Esophagus squamous epithelium (tissue), 5 donors: ENCODE results near the gene FHAD1. TPM values are rescaled to one million over a fixed set of nuclear protein-coding genes. Genes with fewer than 3 reads are reported as not detected.
"Not testable (repeated sequence)": the region's sequence is repeated elsewhere in the genome, so short reads cannot be mapped to it uniquely, and the experiment has no call there.

Source experiments
- DNase-seq: peaks from one replicate; lab custom pipeline; 2025; lab: John Stamatoyannopoulos, UW
- H3K27ac ChIP-seq, 4 donors: fragments of 200-600 bp; sonication (generic); one replicate each; pipeline ENCODE4 v1.5.1; 2016 to 2019; ENCODE audit warnings: mild to moderate bottlenecking in 1 of 4
- H3K27me3 ChIP-seq, 4 donors: fragments of 200-600 bp; sonication (generic); 1 replicate in 3 of 4; 2 replicates in 1 of 4; pipeline versions ENCODE4 v1.5.1 to v1.6.0; 2017 to 2021; ENCODE audit warnings: antibody characterized with exemption in 1 of 4
- H3K36me3 ChIP-seq, 3 donors: fragments of 200-600 bp; sonication (generic); one replicate each; pipeline ENCODE4 v1.5.1; 2016 to 2019
- H3K4me1 ChIP-seq, 3 donors: fragments of 200-600 bp; sonication (generic); one replicate each; pipeline ENCODE4 v1.5.1; 2017 to 2019
- H3K4me3 ChIP-seq, 4 donors: fragments of 200-600 bp; sonication (generic); 1 replicate in 3 of 4; 2 replicates in 1 of 4; pipeline ENCODE4 v1.5.1; 2016 to 2019; ENCODE audit warnings: mild to moderate bottlenecking in 2 of 4, moderate library complexity in 1 of 4
- H3K9me3 ChIP-seq, 3 donors: fragments of 200-600 bp; sonication (generic); one replicate each; pipeline ENCODE4 v1.5.1; 2016 to 2019
- CTCF ChIP-seq, 6 experiments: fragments of 450-650 bp in 4 of 6; fragments of 200-600 bp in 2 of 6; sonication (generic) in 2 of 6; IDR thresholded peaks; one replicate each; pipeline ENCODE4 v1.5.1; 2016 to 2019; ENCODE audit warnings: antibody characterized with exemption in 6 of 6, mild to moderate bottlenecking in 4 of 6, moderate library complexity in 4 of 6
- POLR2A ChIP-seq, 4 donors: fragments of 450-650 bp; IDR thresholded peaks; one replicate each; pipeline ENCODE4 v1.6.1; 2017; ENCODE audit warnings: antibody characterized with exemption in 4 of 4, mild to moderate bottlenecking in 4 of 4, moderate library complexity in 3 of 4
- WGBS, 2 donors: methylation state at CpG; one replicate each; pipeline ENCODE4 v1.1.5; 2018; 5-methylcytosine and 5-hydroxymethylcytosine counted together
- intact Hi-C: fragments of 100-400 bp; cut with DNase I; formaldehyde crosslinking; loops from one replicate; pipeline ENCODE4 v1.15.0; 2022
- total RNA-seq, 4 donors: library from RNA; depleted of rRNA; stranded (reverse); fragments of >200 nt; gene quantifications; one replicate each; pipeline ENCODE4 v1.1.0, GENCODE V29; 2016
- donor health status: DM: yes; HTN: yes; CAD: no.

Gene FHAD1
- total RNA-seq, 4 donors from 2014 or later = 0.57 TPM; not detected in 3

- no peak for DNase-seq
- TF ChIP-seq CTCF (IDR thresholded peaks at IDR 0.05) (peak in 2 of 6 experiments; percentile 7 to 20), POLR2A (IDR thresholded peaks at IDR 0.05) (no peak)
- intact Hi-C loops = no loop called here
- Histone ChIP-seq H3K36me3 (no peaks in the 10 kb centered on the region), H3K27ac (no peak overlapping the region), H3K27me3 (no peaks in the 10 kb centered on the region), H3K4me1 (peaks cover 12 to 23% (median 13%) of the 10 kb centered on the region in 3 donors), H3K4me3 (no peak overlapping the region), H3K9me3 (no peaks in the 10 kb centered on the region)
- 74 to 76% methylated on average over 10 of the region's 10 CpGs for WGBS, 2 donors
Measured at GRCh38 chr1:15288173-15288926, 41.3 kb downstream of the FHAD1 start.

- Histone ChIP-seq H3K36me3 (no peaks in the 10 kb centered on the region), H3K9me3 (no peaks in the 10 kb centered on the region), H3K27ac (no peak overlapping the region), H3K4me3 (no peak overlapping the region), H3K27me3 (no peaks in the 10 kb centered on the region), H3K4me1 (peaks cover 5 to 14% (median 7%) of the 10 kb centered on the region in 3 donors)
- WGBS, 2 donors = 50 to 80% methylated on average over 2 to 5 of the region's 14 CpGs
- intact Hi-C loops = no loop called here
- no peak for DNase-seq
- TF ChIP-seq POLR2A (IDR thresholded peaks at IDR 0.05) (no peak), CTCF (IDR thresholded peaks at IDR 0.05) (no peak)
Measured at GRCh38 chr1:15289251-15289651, 42.2 kb downstream of the FHAD1 start.

- Histone ChIP-seq H3K9me3 (no peaks in the 10 kb centered on the region), H3K36me3 (no peaks in the 10 kb centered on the region), H3K27me3 (no peaks in the 10 kb centered on the region), H3K4me1 (peaks cover 1 to 3% (median 2%) of the 10 kb centered on the region in 3 donors), H3K4me3 (no peak overlapping the region), H3K27ac (no peak overlapping the region)
- DNase-seq = no peak
- intact Hi-C loops = no loop called here
- TF ChIP-seq POLR2A (IDR thresholded peaks at IDR 0.05) (no peak), CTCF (IDR thresholded peaks at IDR 0.05) (no peak)
- WGBS, 2 donors = 66 to 73% methylated on average over 9 of the region's 9 CpGs
Measured at GRCh38 chr1:15290382-15290781, 43.4 kb downstream of the FHAD1 start.

GRCh38 chr1:15295696-15296095, 48.7 kb downstream of the FHAD1 start:
- Histone ChIP-seq H3K4me1 (peaks cover 0 to 16% (median 7%) of the 10 kb centered on the region in 3 donors), H3K9me3 (no peaks in the 10 kb centered on the region), H3K4me3 (no peak overlapping the region), H3K27me3 (no peaks in the 10 kb centered on the region), H3K27ac (peak overlapping the region in 2 of 4 donors; percentile 16 to 25), H3K36me3 (no peaks in the 10 kb centered on the region)
- DNase-seq = no peak
- TF ChIP-seq CTCF (IDR thresholded peaks at IDR 0.05) (no peak), POLR2A (IDR thresholded peaks at IDR 0.05) (no peak)
- 41 to 49% methylated on average over 5 of the region's 5 CpGs for WGBS, 2 donors
- intact Hi-C loops = no loop called here

- no peak for DNase-seq
- H3K27ac ChIP-seq = peak overlapping the region in 2 of 4 donors; percentile 6 to 25
- WGBS, 2 donors = 44 to 47% methylated on average over 8 to 9 of the region's 9 CpGs
- intact Hi-C loops = no loop called here
- TF ChIP-seq POLR2A (IDR thresholded peaks at IDR 0.05) (no peak), CTCF (IDR thresholded peaks at IDR 0.05) (no peak)
- H3K4me3 ChIP-seq = no peak overlapping the region
- no peaks in the 10 kb centered on the region for H3K27me3 ChIP-seq
- peaks cover 0 to 16% (median 7%) of the 10 kb centered on the region in 3 donors for H3K4me1 ChIP-seq
- H3K9me3 ChIP-seq = no peaks in the 10 kb centered on the region
- no peaks in the 10 kb centered on the region for H3K36me3 ChIP-seq
Measured at GRCh38 chr1:15296585-15297321, 49.7 kb downstream of the FHAD1 start.

- H3K4me1 ChIP-seq = peaks cover 0 to 16% (median 7%) of the 10 kb centered on the region in 3 donors
- 85 to 87% methylated on average over 4 of the region's 4 CpGs for WGBS, 2 donors
- H3K4me3 ChIP-seq, H3K27ac ChIP-seq, DNase-seq, intact Hi-C loops, H3K27me3 ChIP-seq, H3K9me3 ChIP-seq, H3K36me3 ChIP-seq: not testable (repeated sequence)
Measured at GRCh38 chr1:15297975-15298374, 51.0 kb downstream of the FHAD1 start.
